Activated T-cell treated with anti-CD3 and anti-CD28 coated beads, Interleukin-2, amount 50 U/mL, for 48 hours (primary cell): Measurements from ENCODE around the gene EGR2.
A peak's percentile ranks its signal among the peaks of the same experiment; 100 is the strongest.

Source experiments
- DNase-seq, 2 experiments: peaks; one replicate each; pipeline ENCODE4 v3.0.0-alpha.2; 2020

The EGR2 gene

DNA sequence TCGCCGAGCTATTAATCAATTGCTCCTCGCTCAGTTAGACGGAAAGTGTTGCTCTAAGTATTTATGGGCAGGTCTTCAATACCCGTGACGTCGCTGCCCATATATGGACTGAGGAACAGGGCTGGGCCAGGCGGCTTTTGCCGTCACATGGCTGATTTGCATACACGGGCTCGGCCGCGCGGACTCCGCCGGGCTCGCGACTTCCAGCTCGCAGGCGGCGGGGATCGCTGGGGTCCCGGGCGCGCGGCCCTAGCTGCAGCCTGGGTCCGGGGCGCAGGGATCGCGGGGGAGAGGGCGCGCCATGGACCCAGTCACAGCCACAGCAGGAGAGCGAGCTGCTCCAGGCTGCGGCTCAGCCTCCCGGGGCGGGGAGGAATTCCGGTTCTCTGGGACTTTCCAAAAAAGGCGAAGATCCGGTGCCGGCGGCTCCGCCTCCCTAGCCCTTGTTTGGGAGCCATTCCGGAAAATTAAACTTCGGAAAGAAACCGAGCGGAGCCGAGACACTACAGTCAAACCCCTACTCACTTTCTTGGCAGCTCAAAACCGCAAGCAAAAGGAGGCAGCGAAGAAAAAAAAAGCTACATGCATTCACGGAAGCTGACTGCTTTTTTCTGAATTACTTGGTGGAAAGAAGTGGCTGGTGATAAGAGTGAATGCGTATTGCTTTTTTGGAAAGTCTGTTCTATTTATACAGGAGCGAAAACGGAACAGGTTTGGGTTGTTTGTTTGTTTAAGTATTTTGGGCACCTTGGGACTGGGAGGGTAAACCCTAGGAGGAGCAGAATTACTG is at the start of gene EGR2:
Gene EGR2 (minus strand): TSS at position 36 of the 790 bp plus-strand sequence. CDS start 337 bp downstream, outside the sequence.
- peak; percentile 95 to 97 for DNase-seq

DNA sequence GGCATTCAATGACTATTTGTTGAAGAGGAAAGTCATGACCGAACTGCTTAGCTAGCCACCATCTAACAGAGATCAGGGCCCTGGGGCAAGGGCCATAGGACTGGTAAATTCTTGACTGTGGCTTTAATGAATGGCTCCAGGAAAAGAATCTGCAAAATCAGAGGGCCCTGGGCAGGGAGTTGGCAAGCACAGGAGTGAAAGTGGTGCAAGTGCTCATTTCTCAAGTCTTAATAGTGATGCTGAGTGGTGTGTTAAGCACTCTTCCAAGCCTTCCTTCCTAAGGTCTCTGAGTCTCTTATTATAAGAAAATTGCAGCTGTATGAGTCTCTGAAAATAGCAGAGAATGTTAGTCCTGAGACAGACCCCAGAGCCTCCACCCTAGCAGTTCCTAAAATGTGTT is 46.3 kb upstream of the EGR2 start:
- DNase-seq, result no peak

DNA sequence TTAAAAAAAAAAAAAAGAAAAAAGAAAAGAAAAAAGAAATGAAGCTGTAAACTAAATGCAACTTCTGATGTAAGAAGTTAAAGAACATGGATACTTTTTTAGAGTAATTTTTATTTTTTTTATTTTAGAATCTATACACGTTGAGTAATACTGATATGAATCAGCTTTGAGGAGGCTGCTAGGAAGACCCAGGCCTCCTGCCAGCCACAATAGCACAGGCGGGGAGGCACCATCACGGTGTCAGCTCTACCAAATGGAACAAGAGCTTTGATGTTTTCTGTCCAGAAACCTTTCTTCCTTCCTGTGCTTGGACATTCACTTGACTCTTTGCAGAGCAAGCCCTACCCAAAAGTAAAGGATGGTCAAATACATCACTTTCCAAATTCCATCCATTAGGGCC is 45.3 kb upstream of the EGR2 start:
- DNase-seq, result no peak

DNA sequence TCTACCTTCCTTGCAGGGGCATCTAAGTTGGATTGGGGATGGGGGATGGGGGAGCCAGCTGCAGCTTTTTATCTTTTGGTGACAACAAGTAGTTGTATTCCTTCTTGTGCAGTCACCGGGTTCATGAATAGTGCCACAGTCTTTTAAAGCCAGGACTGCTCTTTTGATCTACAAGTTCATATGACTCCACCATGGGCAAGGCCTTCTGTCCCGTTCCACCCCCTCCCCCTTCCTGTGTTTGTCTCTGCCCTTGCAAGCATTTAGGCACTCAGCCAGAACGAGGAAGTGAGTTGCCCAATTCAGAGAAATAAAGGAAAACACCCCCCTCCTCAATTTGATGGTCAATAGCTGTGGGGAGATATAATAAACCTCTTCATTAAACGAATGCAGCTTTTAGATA is 44.8 kb upstream of the EGR2 start:
- no peak for DNase-seq

DNA sequence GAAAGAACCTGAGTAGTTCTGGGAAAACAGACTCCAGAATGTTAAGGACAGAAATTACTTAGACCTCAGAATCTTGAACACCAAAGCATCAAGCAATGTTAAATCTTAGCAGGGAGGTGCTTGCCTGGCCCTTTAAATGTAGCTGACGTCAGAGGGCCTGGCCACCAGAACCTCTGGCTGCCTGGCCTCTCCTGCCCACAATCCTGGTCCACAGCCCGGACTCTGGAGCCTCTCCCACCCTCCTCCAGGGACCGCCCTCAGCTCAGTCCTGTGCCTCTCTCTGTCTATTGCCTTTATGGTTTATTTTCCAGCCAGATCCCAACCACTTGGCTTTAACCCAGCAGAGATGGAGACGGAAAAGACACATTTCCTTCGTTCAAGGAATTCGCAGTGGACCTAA is 42.2 kb upstream of the EGR2 start:
- DNase-seq, result no peak

DNA sequence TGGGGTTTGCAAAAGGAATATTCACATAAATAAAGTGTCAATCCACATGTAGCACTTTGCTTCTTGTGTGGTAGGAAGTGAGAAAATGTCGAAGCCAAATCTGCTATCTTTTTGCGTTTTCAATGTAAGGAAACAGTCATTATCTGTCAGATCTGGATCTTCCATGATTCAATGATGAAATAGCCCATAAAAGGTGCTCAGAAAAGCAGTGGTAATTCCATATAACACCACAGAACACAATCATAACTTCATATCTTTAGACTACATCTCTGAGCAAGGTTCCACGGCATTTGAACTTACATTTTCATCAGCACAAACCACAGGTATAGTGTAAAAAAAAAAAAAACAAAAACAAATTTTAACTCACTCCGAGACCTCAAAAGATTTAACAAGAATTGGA is 39.9 kb upstream of the EGR2 start:
- DNase-seq, result no peak

DNA sequence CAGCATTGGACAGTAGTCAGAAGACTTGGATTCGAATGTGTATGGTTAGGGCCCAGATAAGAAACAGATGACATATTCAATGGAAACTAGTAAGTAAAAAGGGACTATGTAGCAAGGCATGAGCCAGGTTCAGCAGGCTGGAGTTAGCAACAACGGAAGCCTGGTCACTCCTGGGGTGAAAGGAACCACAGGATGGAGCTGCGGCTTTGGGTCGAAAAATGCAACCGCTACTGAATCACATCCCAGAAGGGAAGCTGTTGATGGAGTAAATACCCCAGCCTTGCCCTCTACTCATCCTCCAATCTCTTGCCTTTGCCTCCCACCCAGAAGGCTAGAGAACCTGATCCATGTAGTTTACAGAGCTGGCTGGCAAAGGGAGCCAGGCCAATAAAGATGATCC is 37.5 kb upstream of the EGR2 start:
- DNase-seq, result peak; percentile 81 to 84

DNA sequence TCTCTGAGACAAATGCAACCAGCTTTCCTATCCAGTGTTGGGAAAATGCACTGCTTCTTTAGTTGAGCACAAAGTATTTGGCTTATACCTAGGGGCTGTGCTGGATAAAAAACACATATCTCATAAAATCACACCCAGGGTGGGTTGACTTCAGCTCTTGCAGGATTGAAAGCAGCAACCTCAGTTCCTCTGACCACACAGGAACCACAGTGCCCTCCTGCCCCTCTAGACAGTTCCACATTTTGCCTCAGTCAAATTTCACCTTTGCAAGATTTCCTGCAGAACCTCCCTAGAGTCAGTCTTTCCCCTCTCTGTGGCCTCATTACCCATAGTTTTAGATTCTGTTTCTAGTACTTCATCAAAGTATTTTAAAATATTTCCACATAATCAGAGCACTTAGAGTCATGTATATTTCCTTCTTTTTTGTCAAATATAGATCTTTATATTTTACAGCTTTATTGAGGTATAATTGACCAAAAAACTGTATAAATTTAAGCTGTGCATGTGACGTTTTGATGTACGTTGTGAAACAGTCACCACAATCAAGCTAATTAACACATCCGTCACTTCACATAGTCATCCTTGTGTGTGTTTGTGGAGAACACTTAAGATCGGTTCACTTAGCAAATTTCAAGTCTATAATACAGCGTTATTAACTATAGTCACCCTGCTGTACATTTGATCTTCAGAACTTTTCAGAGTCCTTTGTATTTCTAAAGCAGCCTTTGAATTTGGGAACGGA is 37.0 kb upstream of the EGR2 start:
- DNase-seq, result peak; percentile 63 to 67

DNA sequence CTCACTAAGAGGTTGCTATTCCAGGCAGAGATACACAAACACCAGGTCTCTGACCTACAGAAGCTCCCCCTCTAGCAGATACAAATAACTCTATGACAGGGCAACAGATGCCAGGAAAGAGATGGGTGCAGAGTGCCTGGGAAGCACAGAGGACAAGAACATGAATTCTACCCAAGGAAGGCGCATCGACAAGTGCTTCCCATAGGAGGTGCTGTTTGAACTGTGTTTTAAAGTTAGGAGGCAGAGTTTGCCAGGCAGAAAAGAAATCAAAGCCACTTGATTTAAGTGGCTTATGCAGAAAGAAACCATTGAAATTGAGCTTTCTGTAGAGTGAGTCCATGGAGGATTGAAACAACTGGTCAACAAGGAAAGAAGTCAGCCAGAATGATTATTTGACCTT is 35.3 kb upstream of the EGR2 start:
- DNase-seq, result peak; percentile 51 to 58

DNA sequence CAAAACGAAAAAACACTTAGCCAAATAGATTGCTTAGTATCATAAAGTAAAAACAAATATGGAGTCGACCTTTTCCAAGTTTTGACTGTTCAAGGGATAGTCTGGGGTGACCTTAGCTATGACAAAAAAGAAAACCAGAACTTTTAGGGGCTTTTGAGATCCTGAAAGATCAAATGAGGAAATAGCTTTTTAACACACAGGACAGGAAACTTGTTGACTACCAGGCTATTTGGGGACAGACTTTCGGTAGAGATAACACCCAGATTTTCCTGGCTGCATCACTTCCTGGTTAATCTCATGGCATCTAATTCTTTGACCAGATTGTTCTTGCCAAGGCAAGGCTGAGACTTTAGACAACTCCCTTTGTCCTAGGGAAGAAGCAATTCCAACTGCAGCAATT is 34.5 kb upstream of the EGR2 start:
- no peak for DNase-seq

DNA sequence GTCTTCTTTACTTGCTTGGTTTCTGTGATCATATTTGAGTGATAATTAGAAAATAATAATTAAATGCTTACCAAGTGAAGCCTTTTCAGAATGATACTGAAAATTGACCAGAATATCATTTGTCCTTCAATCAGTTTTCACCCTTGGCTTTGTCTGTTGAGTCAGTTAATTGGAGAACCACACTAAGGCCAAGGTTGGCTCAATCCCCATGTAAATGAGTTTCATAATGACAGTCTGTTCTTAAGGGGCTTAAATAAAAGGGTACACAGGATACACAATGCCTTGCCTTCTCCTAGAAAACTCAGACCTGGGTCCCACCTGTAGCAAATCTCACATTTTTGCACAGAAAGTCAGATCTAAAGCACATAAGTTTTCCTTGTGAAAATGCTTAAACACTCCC is 31.3 kb upstream of the EGR2 start:
- DNase-seq, result no peak

DNA sequence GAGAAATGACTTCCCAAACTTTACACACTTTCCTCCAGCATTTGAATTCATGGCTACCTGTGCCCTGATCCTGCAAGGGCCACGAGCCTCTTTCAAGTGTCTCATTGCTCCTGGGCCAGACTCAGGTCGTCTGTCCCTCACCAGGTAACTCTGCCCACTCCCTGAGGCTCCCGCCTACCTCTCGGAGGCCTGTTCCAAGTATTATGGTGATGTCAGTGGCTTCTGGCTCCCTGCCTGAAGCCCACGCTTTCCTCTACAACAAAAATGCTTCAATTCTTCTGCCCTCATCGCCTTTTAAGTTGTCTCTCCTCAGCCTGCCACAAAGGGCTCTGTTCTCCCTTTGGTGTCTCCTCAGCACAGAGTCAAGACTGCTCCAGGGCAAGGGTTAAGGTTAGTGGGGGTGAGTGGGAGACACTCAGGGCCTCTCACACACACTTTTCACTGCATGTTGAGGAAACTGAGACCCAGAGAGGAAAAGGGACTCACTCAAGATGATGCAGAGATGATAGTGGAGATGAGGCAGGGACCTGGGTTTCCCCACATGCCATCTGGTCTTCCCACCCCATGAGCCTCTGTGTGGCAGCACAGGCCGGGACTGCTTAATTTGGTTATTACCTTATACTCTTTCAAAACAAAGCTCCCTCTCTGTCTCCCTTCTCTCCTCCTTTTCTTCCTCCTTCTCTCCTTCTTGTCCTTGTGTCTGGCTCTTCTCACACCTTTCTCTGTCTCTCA is 28.3 kb upstream of the EGR2 start:
- peak; percentile 49 to 55 for DNase-seq

DNA sequence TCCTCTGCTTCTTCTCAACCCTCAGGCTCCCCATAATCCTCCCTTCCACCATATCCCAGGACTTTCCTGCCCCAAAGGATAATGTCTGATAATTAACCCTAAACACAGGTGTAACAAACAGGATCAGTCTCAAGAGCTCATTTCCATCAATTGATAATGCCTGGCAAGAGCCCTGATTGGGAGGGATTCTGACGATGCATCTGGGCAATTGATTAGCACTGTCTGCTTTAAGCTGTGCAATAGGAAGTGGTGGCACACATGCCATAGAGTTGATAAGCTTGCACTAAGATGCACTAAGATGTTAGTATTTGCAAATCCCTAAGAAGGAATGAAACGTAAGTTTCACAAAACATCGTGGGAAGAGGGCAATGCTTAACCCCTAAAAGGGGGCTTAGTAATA is 27.4 kb upstream of the EGR2 start:
- DNase-seq, result no peak

DNA sequence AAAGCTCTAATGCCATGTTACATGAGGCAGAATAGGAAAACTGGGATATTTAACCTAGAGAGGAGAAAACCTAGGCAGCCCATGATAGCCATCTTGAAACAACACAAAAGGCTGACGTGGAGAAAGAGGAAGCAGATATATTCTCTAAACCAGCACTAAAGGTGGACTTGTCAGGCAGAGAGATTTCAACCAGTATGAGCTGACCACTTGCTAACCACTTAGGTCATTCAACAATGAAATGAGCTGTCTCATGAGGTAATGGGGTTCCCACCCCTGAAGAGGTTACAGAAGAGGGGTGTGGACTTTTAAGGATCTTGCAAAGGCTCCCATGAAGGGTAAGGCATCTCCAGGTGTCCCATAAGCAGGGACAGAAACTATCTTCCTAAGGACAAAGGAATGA is 26.8 kb upstream of the EGR2 start:
- DNase-seq, result no peak

DNA sequence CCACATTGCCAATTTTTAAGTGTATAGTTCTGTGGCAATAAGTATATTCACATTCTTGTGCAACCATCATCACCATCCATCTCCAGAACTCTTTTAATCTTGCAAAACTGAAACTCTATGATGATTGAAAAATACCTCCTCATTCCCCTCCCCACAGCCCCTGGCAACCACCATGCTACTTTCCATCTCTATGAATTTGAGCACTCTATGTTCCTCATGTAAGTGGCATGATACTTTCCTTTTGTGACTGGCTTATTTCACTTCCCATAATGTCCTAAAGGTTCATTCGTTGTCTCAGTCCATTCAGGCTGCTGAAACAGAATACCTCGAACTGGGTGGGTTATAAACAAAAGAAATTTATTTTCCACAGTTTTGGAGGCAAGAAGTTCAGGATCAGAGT is 23.4 kb upstream of the EGR2 start:
- DNase-seq, result no peak

DNA sequence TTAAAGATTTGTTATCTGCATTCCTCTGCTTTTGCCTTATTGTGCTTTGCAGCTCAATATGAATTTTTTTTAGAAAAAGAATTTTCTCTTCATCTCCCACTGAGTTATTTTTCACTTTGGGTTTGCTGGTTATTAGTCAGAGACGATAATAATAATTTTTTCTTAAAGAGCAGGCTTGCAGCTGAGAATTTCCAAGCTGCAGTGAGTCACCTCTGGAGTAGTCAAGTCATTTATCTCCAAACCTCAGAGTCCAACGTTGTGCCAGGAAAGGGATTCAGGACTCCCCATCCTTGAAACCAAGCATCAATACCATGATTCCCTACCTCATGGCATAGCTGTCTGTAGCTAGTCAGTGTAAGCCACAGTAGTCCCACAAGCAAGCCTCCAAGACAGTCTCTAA is 15.2 kb upstream of the EGR2 start:
- DNase-seq, result no peak

DNA sequence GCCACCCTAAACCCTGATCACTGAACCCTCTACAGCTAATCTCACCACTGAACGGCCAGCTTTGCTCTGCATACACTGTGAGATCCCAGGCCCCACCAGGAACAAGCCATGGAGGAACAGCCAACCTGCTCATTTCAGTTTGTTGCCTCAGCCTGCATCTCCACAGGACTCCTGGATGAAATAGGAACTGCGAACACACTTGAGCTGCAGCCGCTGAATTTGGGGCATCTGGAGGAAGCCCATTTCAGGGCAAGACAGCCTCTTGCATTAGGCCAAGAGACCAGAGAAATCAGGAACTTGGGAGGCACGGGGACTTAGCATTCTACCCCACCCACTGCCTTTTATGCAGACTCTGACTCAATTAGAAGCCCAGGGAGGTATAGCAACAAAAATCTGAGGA is 14.5 kb upstream of the EGR2 start:
- DNase-seq, result no peak

DNA sequence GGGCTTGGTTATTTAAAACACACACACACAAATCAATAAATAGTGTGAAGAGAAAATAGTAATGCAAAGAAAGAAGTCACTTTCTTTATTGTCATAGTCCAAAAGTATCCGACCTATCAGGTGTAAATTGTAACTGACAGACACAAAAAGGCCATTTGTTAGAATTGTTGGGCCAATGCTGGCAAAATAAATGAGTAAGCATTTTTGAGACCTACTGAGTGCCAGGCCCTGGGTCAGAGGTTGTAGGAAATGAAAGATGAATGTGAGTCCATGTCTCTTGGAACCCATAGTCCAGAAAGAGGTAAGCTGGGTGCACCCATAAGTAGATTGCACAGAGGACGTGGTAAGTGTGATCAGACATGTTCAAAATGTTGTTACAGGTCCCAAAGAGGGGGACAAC is 13.5 kb upstream of the EGR2 start:
- DNase-seq, result no peak

DNA sequence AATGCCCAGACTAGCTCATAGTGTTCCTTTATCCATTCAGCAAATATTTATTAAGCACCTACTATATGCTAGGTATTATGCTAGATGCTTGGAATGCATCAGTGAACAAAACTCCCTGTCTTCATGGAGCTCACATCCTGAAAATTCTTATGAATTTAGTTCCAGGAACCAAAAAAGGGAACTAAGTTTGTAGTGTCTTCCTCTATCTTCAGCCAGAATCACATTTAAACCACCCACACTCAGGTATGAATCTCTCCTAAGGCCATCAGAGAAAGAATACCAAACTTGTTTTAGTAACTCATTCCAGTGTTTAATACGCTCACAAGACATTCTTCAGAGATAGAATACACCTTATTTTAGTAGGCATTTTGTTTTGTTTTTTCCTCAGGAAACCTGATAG is 10.1 kb upstream of the EGR2 start:
- DNase-seq, result no peak

DNA sequence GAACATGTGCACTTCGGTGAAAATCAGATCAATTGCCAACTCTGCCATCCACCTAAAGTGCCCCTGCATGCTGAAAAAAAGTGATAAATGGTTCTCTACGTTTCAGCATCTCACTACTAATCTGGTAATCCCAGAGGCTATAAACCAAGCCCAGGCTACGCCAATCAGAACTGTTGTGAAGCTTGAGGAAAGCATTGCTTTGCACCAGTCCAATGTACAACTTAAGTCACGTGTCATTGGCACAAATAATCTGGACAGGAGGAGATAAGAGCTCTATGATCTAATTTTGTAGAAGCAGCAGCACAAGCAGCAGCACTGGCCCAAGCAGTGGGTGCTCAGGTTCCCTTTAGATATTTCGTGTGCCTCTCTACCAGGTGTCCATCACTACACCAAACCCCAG is 4.4 kb upstream of the EGR2 start:
- DNase-seq, result no peak

DNA sequence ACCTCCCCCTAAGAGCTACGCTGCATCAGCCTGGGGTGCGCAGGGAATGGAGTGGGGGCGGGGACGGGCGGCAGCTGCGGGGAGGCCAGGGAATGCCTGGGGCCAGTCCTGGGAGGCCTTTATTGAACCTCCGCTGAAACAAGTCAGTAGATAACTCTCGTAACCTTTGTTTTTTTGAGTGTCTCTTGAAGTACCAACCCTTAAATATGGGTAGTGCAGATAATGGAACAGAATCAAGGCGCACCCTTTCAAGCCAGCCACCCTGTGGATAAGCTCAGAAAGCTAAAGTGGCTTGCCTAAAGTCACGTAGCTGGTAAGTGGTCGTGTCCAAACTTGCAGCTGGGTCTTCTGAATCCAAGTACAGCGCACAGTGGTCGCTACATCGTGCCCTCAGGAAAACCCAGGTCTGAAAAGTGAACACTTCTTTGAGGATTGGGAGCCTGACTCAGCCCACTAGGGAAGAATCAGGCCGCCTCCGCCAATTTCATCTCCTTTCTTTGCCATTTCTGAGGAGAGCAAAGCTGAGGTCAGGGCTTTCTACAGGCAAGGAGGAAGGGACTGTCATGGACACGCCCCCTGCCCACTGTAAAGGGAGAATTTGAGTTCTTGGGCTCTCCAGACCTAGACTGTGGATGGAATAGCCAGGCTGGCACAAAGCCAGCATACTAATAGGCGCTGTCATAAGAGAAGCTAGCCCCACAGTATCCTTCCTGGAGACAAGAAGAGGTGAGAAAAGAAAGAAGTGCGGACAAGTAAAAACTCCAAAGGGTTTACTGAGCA is 3.2 kb upstream of the EGR2 start:
- DNase-seq, result peak; percentile 28 to 39

DNA sequence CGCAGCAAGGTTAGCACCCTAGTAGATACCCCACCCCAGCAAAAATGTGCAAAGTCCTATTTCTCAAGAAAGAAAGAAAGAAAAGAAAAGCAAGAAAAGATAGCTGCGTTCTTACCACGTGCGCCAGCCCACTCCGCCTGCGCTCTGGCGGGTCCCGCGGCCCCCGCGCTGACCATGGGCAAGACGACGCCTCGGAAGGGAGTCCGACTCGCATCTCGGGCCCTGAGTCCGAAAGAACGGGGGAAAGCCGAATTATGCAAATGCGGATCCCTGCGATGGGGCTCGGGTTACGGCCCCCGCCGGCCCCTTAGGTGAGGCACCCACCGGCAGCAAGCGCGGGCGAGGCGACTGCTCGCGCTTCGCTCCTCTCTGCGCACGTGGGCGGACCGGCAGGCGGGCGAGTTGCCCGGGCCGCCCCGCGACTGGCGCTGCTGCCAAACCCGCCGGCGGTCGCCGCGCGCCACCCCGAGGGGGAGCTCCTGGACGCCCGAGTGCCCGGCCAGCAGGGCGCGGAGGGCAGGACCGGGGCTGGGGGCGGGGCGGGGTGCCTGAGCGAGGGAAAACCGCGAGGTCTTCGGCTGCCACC is 2.4 kb upstream of the EGR2 start:
- DNase-seq, result peak; percentile 77 to 81
